Measurements from ENCODE around the gene GPRIN1.

The GPRIN1 gene

DNA sequence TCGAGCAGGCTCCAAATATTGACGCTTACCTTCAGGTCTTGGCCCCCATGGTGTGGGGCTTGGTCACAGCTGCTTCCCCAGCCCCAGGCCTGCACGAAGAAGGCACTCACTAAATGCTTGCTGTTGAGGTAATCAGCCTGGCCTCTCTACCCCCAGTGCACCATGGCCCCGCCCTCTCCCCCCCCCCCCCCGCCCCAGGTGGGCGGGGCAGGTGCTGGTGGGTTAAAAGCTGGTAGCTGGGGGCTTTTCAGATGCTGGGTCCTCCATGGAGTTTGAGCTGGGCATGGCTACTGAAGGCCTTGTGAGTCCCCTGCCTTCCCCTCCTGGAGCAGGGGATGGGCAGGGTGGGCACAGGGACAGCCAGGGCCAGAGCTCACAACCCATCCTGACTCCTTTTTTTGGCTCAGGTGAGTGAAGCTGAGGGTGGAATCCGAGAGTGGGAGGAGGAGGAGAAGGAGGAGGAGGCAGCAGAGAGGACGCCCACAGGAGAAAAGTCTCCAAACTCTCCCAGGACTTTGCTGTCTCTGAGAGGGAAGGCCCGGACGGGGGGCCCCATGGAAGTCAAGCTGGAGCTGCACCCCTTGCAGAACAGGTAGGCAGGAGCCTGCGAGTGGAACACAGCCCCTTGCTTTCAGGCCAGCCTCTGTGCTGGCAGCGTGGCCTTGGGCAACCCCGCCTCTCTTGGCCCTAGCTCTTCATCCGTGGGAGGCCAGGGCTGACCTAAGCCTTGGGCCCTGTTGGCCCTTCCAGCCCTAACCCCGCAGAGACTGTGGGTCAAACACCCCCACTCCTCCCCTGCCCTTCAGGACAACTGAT lies 32.9 kb upstream of the GPRIN1 start:
- no peak for DNase-seq

DNA sequence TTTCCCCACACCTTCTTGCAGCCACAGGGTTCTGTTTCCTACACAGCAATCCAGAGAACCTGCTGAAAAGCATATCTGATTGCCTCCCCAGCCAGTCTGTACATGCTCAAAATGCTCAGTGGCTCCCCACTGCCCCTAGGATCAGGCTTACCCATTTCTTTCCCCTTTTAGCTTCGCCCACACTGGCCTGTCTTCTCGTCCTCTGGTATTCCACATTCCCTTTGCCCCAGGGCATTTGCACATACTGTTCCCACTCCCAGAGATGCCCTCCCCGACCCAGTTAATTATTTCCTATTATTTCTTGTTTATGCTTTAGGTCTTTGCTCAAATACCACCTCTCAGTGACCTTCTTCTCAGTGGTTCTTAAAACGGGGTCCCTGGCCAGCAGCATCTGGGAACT lies 30.7 kb upstream of the GPRIN1 start:
- DNase-seq, result no peak

DNA sequence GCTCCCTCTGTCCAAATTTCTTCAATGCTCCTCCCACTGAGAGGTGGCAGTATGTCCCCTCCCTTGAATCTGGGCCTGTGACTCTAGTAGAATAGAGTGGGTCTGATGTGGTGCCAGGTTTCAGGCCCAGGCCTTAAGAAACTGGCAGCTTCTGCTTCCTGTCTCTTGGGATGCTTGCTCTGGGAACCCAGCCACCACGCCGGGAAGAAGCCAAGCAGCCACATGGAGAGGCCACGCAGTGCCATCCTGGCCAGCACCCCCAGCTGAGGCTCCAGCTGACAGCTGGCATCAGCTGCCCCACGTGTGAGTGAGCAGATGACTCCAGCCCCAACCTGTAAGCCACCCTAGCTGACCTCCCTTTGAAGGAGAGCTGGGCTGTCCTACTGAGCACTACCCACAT lies 30.0 kb upstream of the GPRIN1 start:
- peak; percentile 62 for DNase-seq

DNA sequence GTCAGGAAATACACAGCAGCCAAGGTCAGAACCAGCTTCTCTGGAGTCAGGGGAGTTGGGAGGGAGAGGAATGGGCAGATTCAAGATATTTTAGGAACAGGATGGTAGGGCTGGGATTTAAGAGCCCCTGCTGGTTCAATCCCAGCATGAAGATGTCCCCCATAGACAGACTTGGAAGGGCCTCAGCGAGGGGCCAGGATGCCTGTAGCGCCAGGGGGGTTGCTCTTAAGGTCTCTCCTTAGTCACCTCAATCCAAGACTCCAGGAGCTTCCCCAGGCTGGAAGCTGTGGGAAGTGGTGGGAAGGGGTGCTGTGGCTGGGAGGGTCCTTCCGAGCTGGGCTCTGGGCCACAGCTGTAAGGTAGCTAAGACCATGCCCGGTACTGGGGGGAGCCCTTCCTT lies 29.3 kb upstream of the GPRIN1 start:
- DNase-seq, result no peak

DNA sequence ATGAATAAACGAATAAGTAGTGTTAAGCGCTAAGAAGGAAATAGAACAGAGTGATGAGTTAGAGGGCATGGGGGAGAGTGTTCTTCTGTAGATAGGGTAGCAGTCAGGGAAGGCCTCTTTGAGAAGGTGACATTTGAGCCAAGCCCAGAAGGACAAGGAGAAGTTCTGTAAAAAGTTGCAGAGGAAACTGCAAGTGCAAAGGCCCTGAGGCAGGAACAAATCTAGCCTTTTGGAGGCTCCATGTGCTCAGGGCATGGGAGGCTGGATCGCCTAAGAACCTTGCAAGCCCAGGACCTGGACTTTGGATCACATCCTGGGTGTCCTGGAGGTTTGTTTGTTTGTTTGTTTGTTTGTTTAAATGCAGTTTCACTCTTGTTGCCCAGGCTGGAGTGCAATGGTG lies 28.5 kb upstream of the GPRIN1 start:
- DNase-seq, result no peak

DNA sequence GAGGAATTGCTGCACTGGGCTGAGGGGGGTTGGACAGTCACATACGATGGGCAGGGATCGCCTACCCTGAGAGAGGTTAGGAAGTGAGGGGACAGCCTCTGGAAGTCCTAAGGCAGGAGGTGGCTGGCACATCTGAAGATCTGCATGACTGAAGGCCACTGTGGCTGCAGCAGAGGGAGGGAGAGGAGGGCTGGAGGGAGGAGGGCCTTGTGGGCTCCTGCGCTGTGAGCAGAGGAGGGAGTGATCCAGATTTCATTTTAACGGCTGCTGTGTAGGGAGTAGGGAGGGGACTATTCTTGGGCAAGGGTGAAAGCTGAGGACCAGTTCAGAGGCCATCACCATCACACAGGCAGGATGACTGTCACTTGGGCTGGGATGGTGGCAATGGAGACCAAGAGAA lies 27.6 kb upstream of the GPRIN1 start:
- no peak for DNase-seq

DNA sequence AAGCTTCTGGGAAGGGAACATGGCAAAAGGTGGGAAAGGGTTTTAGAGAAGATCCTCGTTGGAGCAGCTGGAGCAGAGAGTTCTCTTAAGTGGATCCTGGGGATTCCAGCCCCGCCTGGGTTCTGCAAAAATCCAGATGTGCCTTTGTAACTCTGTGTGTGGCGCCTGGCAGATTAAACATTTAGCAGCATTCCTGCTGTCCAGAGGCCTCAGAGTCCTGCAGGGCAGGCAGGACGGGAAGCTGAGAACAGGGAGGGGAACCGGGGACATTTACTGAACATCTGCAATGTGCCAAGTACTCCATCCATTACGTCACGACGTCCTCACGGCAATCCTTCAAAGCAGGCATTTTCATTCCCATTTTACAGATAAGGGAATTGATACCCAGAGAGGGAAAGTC lies 26.5 kb upstream of the GPRIN1 start:
- DNase-seq, result no peak

DNA sequence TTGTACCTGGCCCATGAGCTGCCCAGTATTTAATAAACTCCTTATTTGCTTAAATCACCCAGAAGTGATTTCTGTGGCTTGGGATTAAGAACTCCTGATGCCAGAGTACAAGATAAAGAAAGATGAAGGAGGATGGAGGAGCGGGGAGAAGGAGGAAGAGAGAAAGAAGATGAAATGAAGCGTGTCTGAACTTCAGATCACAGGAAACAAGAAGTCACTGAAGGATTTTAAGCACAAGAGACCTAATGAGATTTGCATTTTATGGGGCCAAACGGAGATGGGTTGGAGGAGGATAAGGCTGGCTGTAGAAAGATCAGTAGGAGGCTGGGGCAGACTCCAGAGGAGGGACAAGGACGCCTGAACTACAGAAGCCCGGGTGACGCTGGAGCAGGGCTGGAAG lies 23.6 kb upstream of the GPRIN1 start:
- DNase-seq, result no peak

DNA sequence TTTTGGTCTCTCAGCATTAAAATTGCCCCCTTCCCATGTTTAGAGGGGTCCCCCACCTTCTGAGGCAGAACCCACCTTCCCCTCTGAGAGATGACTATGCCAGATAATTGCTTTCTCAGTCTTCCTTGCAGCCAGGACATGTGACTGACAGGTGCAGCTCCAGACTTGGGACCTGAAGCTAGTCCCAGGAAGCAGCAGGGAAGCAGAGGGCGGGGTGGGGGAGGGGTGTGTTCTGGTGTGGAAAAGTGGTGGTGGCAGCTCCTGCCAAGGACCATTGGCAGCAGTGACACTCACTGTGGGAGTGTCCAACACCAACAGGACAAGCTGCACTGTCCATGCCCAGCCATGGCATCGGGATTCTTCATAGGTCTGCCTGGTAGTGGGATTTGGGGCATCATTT lies 22.8 kb upstream of the GPRIN1 start:
- DNase-seq, result no peak

DNA sequence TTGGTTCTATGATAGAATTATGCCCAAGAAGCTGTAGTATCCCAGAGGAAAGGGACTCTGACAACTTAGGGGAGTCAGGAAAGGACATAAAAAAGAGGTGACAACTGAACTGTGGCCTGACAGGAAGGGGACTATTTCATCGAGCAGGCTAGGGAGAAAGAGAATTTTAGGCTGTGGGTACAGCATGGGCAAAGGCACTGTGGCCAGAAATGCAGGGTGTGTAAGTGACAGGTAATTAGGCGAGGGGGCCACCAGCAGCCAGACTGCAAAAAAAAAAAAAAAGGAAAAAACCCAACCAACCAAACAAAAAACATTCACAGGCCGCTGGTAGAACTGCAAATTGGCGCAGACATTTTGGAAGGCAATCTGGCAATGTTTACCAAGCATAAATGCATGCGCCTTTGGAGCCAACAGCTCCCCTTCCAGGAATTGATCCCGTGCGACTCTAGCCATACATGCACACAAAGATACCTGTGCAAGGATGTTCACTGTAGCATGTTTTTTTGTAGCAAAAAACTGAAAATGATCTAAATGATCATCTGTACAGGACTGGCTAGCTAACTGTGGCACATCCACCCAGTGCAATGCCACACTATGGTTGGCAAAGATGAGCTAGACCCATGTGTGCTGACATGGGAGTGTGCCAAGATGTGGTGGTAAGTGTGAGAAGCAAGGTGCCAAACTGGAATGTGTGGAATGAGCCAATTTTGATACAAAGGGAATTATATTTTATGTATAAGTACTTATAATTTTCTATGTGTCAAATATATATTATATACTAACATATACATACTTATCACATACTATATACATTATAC lies 21.6 kb upstream of the GPRIN1 start:
- DNase-seq, result peak; percentile 10

DNA sequence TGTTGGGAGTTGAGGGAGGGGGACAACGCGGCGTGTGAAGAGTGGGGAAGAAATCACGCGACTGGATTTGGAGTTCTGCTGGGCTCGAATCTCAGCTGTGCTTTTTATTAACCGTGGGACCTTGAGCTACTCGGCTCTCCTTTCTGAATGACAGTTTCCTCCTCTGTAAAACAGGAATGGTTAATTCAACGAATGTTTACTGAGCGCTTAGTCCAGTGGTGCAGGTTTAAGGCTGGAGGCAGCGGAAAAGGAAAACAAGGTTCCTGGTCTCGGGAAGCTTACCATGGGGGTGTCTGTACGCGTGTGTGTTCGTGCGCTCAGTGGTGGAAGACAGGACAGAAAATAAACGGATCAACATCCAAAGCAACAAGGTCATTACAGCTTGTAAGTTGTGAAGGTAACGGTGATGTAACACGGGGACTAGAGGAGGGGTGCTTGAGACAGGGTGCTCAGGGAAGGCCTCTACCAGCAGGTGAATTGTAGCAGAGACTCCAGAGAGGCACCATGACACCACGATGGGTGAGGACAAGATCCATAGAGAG lies 20.8 kb upstream of the GPRIN1 start:
- peak; percentile 29 for DNase-seq

DNA sequence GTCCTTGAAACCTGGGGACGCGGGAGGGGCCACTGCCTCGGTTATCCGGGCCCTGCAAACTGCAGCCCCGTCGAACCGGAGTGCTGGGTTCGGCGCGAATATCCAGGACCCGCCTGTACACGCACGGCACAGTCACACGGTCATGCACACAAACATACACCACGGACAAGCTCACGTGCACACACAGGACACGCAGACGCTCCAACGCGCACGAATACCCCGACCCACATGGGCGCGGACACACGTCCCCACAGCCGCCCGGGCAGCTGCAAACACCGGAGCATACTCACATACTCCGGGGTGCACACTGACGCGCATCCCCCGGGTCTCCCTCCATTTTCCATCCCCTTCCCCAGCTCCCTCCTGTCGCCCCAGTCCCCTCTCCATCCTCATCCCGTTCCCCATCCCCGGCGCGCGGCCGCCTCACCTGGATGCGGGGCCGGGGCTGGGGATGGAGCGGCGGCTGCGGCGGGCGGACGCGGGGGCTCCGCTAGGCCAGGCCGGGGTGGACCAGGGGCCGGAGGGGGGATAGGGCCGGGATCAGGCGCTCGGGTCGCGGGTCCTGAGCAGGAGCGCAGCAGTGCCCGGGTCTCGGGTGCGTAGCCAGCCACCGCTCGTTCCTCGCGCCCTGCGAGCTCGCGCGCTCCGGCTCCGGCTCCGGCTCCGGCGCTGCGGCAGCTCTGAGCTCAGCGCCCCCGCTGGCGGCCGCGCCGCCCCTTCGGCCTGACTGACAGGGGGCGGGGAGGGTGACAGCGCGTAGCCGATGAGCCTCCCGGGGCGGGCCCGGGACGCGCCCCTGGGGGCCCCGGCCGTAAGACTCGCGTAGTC lies 20.1 kb upstream of the GPRIN1 start, which contains the start of the genes EIF4E1B and SNCB:
Gene EIF4E1B (plus strand): TSS at position 823 of the 828 bp plus-strand sequence. CDS start 12,113 bp downstream, outside the sequence.
Gene SNCB (minus strand): TSS at position 682 of the 828 bp plus-strand sequence. CDS start 880 bp downstream, outside the sequence.
- DNase-seq, result peak; percentile 36

DNA sequence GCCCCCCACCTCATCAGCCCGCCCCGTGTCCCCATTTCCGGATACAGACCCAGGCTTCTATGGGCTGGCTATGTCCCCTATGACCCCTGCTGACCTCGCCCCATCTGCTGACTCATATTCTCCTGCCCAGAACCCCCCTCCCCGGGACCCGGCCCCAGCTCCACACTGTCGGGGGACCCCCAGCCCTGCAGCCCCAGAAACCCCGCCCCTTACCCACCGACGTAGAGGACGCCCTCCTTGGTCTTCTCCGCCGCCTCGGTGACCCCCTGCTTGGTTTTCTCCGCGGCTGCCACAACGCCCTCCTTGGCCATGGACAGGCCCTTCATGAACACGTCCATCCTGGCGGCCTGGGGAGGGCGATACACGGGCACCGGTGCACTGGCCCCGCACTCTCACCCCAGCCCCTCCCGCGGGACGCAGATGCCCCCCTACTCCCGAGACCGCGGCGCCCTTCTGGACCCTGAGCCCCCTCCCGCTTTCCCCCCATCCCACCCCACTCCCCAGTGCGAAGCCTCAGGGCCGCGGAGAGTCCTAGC lies 19.4 kb upstream of the GPRIN1 start:
- no peak for DNase-seq

DNA sequence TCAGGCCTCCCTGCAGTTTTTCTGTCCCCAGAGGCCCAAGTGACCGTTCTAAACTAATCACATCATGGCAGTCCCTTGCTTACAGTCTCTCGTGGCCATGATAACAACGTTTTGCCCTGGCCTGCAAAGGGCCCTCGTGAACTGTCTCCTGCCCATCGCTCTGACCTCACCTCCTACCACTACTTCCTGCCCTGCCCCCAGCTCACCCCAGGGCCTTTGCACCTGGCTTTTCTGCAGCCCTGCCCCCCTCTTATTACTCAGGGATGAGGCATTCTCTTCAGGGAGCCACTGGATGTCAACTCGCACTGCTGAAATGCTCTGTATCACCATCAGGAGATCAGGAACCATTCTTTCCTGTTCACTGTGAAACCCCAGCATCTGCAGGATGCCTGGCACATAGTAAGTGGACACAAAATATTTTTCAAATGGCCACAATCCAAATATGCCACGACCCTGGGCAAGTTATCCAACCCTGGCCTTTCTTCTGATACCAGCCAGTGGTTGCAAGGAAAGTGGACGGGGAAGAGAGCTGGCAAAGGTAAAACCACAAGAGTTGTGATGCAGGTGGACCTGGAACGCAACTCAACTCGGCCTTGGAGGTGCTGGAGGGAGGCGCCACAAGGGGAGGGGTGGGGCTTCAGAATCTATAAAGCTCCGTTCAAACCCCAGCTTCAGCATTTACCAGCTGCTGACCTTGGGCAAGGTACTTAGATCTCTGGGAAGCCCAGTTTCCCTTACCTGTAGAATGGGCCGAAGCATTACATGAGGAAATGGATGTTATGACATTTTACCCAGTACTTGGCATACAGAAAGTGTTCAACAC lies 18.7 kb upstream of the GPRIN1 start:
- DNase-seq, result no peak

DNA sequence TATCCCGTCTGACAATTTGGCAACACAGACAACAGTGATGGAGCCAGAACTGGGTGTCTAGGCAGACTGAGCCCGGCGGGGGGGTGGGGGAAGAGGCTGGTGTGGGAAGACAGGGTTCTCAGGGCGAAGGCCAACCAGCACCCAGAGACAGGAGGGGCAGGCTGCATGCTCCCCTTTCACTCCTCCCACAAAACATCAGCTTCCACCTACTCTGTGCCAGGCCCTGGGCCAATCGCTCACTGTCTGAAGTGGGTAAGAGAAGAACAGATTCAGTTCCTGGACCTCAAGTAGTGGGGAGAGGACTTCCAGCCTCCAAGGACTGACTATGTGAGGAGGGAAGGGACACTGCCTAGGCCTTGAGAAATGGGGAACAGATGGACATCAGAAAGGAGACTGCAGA lies 17.6 kb upstream of the GPRIN1 start:
- DNase-seq, result no peak

DNA sequence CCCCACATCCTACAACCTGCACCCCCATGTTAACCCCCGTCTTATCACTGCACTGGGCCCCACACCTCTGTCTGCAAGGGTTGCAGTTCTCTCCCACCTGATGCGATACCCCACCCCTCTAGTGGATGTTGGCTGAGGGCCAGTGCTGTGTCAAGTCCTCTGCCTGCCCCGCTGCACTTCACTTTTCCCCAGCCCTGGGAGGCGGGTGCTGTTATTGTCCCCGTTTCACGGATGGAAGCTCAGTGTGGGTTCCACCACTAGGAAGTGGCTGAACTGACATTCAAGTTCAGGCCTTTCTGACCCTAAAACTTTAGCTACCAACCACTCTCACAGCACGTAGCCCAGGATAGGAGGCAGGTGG lies 16.9 kb upstream of the GPRIN1 start:
- no peak for DNase-seq

DNA sequence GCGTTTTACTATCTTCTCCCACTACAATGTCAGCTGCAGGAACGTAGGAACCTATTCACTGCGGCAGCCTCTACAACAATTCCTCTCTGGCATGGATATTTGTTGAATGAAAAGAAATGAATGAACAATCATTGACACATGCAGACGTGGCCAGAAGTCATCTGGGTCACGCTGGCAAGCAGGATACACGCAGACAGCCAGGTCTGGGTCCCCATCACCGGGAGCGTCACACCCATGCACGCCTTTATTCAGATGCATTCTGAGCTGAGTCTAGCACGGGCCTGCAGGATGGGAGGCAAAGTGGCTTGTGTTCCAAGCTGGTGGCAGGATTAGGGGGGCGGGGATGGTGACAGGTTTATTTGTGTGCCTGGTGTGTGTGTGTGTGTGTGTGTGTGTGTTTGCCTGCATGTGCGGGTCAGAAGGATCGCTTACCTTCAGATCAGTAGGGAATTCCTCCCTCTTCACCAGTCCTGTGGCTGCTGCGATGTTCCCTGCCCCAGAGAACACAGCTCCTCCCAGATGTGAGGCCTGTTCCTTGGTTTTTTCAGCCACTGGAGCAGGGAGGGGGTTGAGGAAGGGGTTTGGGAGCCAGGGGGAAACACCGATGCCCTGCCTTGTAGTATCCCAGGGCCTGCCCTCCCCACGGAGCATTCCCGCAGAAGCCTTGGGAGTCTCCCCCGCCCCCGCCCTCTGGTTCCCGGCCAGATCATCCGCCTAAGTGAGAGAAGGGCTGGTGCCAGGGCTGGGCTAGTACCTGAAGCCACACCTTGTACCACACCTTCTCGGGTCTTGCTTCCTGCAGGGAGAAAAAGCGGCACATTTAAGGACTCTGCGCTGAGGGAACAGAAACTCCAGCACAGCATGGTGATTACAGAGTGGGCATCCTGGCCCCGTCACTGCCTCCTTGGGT lies 16.3 kb upstream of the GPRIN1 start:
- no peak for DNase-seq

DNA sequence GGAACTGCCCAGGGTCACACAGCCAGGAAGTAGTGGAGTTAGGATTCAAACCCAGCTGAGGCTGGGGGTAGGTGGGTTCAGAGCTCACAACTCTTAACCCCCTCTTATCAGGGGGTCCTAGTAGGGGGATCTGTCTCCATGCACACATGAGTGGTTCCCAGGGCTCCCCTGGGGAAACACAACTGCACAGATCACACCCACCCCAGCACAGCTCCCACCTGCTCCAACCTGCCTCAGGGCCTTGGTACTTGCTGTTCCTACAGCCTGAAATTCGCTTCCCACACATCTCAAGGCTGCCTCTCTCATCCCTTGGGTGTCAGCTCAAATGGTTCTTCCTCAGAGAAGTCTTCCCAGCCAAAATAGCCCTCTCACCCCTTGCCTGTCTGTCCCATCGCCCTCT lies 15.6 kb upstream of the GPRIN1 start:
- DNase-seq, result no peak

DNA sequence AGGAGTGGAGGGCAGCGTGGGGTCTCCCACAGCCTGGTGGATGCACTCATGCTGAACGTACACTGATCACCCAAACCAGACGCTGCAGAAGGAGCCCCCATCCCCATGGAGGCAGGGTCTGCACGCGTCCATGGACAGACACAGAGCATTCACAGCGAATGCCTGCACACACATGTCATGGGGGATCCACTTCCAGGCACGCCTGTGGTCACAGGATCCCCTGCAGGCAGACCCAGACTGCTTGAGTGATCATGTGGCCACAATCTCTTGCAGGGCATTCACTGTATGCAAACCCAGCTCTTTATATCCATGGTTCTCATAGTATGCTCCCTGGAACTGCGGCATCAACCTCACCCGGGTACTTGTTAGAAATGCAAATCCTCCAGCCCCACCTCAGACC lies 15.0 kb upstream of the GPRIN1 start:
- DNase-seq, result no peak

DNA sequence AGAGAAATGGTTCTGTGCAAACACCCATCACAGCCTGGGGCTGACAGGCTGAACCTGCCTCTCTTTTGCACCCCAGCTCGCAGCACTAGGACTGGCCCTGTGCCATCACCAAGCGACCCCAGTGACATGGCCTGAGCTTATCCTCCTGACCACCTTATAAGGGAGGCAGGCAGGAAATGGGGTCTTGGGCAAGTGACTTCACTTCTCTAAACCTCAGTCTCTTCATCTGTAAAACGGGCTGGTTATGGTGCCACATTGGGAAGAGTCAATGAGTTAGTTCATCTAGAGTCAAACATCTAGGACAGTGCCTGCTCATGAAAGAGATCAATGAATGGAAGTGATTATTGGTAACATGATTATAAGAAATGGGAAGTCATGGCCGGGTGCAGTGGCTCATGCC lies 14.2 kb upstream of the GPRIN1 start:
- no peak for DNase-seq

DNA sequence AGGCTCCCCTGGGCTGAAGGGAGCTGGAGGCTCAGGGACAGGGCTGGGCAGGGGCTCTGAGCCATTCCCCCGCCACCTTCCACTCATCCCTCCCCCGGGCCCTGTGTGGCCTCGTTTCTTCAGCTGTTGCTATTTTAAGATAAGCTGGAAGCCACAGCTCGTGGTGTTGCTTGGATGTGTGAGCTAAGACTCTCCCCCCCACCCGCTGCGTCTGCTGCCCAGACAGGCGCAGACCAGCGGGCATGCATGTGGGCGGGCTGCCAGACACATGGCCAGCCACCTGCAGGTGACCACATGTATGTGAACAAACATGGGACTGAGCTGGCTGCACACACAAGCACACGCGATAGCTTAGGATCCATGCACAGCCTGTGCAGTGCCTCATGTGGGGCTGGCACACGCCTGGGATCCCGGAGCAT lies 11.7 kb upstream of the GPRIN1 start:
- DNase-seq, result no peak
